Pons (tissue), 1 donor: ENCODE measurements around the gene PCNX4.

ENCODE experiments used
- DNase-seq: peaks from one replicate; pipeline ENCODE4 v3.0.0-alpha.2; 2016; ENCODE audit warnings: low spot score

The PCNX4 gene

DNA sequence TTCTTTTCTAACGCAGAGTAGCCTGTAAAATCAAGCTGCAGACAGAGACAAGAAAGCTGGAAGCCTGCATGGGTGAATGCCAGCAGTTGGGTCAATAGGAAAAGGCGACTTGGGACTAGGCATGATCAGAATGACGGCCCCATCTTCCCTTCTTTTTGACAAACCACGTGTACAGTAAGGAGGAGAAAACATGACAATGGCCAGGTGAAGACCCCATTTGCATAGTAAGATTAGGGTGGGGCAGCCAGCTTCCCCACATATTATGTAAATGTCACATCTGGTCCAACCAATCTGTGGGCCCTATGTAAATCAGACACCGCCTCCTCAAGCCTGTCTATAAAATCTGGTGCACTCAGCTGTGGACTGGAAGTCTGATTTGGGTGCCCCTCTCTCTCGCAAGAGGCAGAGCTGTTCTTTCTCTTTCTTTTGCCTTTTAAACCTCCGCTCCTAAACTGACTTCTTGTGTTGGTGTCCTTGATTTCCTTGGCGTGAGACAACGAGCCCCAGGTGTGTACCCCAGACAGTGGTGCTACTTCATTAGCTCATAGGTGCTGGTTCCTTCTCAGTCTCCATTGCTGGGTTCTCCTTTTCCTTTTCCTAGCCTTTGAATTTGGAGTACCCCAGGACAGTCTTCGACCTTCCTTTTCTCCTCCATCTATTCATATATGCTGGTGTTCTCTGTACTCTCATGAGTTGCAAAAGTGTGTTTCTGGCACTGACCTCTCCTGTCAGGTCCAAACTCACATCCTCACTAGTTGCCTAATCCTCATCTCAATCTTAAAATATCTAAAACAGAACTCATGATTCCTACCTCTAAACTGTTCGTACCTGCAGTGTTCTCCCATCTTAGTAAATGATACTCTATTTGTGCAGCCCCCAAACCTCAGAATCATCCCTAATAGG, 82.9 kb downstream of the PCNX4 start:
- DNase-seq: no peak

DNA sequence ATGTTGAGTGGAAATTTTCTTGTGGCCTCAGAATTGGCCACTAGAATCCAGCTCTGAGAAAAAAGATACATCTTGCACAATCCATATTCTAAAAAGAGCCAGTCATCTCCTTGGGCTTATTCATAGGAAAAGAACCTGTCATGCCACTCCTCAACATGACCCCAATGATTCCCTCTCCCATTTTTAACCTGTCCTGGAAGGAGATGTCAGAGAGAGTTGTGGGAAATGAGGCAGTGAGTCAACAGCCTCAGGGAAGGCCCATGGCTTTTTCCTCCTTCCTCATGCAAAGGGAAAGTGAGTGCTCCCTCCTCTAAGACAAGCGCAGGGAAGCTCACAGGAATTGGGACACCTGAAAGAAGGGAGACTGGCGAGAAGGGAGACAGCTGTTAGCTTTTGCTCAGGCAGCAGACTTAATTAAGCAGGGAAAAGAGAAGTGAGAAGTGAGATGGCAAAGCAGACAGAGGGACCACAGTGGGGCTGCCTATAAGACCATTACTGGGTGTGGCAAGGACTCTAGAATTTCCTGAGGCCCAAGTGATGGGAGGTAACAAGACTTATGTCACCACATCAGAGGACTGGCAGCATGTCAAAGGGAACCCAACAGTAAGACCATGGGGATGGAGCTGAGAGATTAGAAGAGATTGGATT, 83.7 kb downstream of the PCNX4 start:
- no peak for DNase-seq

GRCh38 chr14:60178164-60178563, 86.4 kb downstream of the PCNX4 start:
- no peak for DNase-seq

GRCh38 chr14:60178820-60179219, 87.1 kb downstream of the PCNX4 start:
- no peak for DNase-seq

GRCh38 chr14:60179431-60179869, 87.7 kb downstream of the PCNX4 start:
- DNase-seq: no peak

DNA sequence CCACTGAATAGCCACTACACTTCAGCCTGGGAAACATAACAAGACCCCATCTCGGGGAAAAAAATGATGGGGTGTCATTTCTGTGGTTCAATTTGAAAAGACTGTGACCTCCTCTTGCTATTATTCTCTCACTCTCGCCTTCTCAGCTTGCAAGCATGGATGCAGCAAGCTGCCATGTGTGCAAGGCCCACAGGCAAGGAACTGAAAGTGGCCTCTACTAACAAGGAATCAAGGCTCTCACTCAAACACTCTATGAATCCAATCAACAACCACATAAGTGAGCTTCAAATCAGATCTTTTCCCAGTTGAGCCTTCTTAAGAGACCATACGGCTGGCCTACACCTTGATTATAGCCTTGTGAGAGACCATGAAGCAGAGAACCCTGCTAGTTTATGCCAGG, 91.4 kb downstream of the PCNX4 start:
- DNase-seq: no peak

DNA sequence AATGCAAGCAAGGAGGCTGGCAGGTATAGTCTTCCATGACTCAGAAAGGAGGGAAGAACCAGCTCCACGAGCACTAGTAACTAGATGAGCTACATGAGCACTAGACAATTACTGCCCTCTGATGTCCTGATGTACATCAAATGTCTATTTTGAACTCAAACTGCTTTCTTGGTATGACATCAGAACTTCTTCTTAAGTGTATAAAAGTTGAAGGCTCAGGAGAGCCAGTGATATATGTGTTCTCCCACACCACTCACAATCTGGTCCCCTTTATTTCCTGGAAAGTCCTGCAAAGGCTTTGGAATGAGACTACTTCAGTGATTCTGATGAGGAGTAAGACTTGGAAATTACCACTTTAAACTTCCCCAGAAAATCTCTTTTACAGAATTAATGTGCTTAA, 92.0 kb downstream of the PCNX4 start:
- peak; percentile 43 for DNase-seq

GRCh38 chr14:60184146-60184904, 92.6 kb downstream of the PCNX4 start:
- peak; percentile 92 for DNase-seq

GRCh38 chr14:60184905-60185555, 93.3 kb downstream of the PCNX4 start:
- no peak for DNase-seq

- DNase-seq: no peak
Observed at GRCh38 chr14:60188115-60188514, 96.4 kb downstream of the PCNX4 start.

DNA sequence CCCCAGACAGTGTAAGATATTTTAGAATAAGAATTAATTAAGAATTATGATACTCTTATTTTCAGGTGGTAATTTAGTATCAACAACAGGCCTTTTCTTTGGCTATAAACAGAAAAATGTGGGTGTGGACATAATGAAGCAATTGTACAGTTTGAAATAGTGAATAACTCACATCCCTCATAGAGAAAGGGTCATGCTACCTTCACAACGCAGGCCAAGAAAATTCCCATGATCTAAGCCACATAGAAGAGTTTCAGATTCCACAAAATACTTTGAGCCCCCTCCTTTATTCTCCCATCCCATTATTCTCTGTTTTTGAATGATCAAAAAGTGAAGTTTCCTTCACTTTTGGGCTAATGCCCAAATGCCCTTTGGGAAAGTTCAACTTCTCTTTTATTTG, 97.0 kb downstream of the PCNX4 start:
- DNase-seq: no peak

DNA sequence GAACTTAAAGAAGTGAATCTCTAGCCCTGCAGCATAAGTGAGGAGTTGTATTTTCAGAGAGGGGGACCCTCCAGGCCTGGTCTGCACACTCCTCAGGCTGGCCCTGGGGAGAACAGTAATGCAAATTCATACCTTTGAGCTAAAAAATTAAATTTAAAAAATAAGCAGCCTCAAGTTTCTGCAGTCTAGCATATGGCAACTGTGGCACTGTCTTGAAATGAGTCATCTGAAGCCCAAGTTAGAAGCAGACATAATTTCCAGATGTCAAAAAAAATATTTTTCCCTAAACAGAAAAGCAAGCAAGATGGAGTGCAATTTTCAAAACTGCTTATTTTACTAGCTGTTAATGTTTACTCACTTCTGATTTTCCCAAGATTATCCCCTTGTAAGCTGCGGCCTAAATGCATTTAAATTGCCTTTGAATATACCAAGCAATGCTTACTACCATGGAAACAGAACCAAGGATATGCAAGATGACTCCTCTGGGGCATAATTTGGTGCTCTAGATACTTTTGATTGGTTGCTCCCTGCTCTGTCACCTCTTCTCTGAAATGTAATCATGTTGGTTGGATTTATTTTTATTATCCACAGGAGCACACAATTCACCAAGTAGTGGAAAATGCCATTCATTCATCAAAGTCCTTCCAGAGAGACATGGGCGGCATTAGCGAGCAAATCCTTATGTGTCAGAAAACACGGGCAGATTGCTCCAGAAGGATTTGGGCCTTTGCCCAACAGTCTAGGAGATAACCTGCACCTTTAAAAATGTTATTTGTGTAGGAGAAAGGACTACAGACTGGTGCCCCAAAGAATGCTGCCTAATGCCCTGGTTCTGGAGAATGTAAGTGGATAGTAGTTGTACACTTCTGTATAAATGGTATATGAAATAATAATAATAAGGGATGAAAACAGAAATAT, 98.5 kb downstream of the PCNX4 start:
- DNase-seq: no peak

DNA sequence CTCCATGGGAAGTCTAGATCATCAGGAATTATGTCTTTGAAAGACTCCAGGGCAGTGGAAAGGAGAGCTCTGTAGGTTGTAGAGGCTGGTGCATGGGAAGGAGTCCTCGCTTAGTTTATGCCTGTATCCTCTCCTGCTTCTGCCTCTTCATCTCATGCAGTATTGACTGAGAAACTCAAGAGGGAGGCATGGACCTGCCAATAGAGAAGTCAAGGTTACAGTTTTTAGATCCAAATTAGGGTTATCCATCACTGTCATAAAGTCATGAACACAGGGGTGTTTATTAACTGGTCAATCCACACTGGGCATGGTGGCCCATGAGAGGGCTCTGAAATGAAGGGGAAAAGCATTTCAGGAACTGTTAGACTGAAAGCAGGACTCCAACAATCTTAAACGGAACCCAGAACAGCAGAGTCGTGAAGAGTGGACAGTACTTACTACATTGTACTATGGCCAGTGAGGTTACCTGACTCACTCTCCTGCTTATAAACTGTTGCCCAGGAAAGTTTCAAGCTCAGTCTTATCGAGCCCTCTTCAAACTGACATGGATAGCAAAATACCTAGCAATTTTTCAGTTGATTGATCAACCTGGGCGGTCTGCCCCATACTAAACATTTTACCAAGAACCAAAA, 103.6 kb downstream of the PCNX4 start:
- no peak for DNase-seq

DNA sequence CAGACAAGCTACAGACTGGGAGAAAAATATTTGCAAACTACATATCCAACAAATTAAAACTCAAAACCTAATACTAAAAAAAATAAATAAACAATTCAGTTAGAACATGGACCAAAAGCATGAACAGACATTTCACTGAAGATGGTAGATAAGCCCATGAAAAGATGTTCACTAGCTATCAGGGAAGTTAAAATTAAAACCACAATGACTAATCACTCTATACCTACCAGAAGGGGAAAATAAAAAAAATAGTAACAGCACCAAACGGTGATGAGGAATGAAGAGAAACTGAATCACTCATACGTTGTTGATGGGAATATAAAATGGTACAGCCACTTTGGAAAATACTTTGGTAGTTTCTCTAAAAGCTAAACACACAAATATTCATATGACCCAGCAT, 104.6 kb downstream of the PCNX4 start:
- DNase-seq: no peak

- DNase-seq: no peak
Observed at GRCh38 chr14:60197629-60198303, 106.0 kb downstream of the PCNX4 start.

DNA sequence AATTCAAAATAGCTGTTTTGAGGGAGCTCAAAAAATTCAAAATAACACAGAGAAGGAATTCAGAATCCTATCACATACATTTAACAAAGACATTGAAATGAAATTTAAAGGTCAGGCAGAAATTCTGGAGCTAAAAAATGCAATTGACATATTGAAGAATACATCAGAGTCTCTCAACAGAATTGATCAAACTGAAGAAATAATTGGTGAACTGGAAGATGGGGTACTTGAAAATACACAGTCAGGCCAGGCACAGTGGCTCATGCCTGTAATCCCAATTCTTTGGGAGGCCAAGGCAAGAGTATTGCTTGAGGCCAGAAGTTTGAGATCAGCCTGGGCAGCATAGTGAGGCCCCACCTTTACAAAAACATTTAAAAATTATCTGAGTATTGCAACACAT, 107.6 kb downstream of the PCNX4 start:
- DNase-seq: no peak

GRCh38 chr14:60204104-60204842, 112.5 kb downstream of the PCNX4 start:
- no peak for DNase-seq

GRCh38 chr14:60204843-60205774, 113.4 kb downstream of the PCNX4 start:
- DNase-seq: no peak
